Vagina (tissue), 2 donors: Measurements from ENCODE around the gene COX4I2.

Experiments
- CTCF ChIP-seq, 3 experiments: fragments of 450-650 bp in 2 of 3; fragments of 200-600 bp in 1 of 3; sonication (generic) in 1 of 3; IDR thresholded peaks; one replicate each; pipeline ENCODE4 v1.5.1; 2017 to 2019; ENCODE audit warnings: antibody characterized with exemption in 3 of 3, mild to moderate bottlenecking in 2 of 3, moderate library complexity in 2 of 3
- POLR2A ChIP-seq, 2 donors: fragments of 450-650 bp; IDR thresholded peaks; one replicate each; pipeline ENCODE4 v1.6.1; 2017; ENCODE audit warnings: antibody characterized with exemption in 2 of 2, mild to moderate bottlenecking in 2 of 2, moderate library complexity in 2 of 2
- POLR2AphosphoS5 ChIP-seq, 2 donors: sonication (generic); formaldehyde crosslinking; IDR thresholded peaks; one replicate each; pipeline ENCODE4 v1.9.0; 2017; ENCODE audit warnings: antibody characterized with exemption in 2 of 2, mild to moderate bottlenecking in 2 of 2, low read depth in 1 of 2; ENCODE audit not compliant: insufficient read depth in 1 of 2

GRCh38 chr20:31680286-31681127 lies 42.8 kb downstream of the COX4I2 start:
- TF ChIP-seq CTCF (IDR thresholded peaks at IDR 0.05): no peak
- no peak for TF ChIP-seq POLR2AphosphoS5 (IDR thresholded peaks at IDR 0.05; ENCODE audit: insufficient read depth in 1 of 2, low read depth in 1 of 2)
- no peak for TF ChIP-seq POLR2A (IDR thresholded peaks at IDR 0.05)
